HL-60 (cell line): ENCODE results near the gene ADSL.

ENCODE experiments used
- DNase-seq, 2 experiments: peaks; one replicate each; pipeline ENCODE4 v3.0.0-alpha.2; 2010 to 2020; ENCODE audit warnings: low read depth in 1 of 2, low spot score in 1 of 2
- H3K27ac ChIP-seq: fragments of 250-450 bp; sonication (Bioruptor Pico); replicated peaks from 2 replicates; pipeline ENCODE4 v1.5.1; 2020; ENCODE audit warnings: mild to moderate bottlenecking, moderate library complexity
- H3K27me3 ChIP-seq: fragments of 250-450 bp; sonication (Bioruptor Pico); 2 replicates; pipeline ENCODE4 v1.5.1; 2021; ENCODE audit warnings: mild to moderate bottlenecking, moderate library complexity; ENCODE audit not compliant: insufficient read depth, poor library complexity, severe bottlenecking
- H3K4me3 ChIP-seq: replicated peaks from 2 replicates; pipeline ENCODE4 v1.5.1; 2011; ENCODE audit warnings: mild to moderate bottlenecking, control low read depth, low read length; ENCODE audit not compliant: insufficient read depth
- CTCF ChIP-seq: IDR thresholded peaks from one replicate; pipeline ENCODE4 v1.5.1; 2011; ENCODE audit warnings: low read length, control low read depth, inconsistent platforms; ENCODE audit not compliant: insufficient read depth
- GABPA ChIP-seq: IDR thresholded peaks from 2 replicates; pipeline ENCODE4 v1.6.1; 2012; ENCODE audit warnings: low read depth
- POLR2AphosphoS5 ChIP-seq: IDR thresholded peaks from 2 replicates; pipeline ENCODE4 v1.6.1; 2012; ENCODE audit warnings: low read depth
- REST ChIP-seq: IDR thresholded peaks from 2 replicates; pipeline ENCODE4 v1.6.1; 2012; ENCODE audit warnings: low read depth; ENCODE audit not compliant: insufficient replicate concordance
- SPI1 ChIP-seq: IDR thresholded peaks from 2 replicates; pipeline ENCODE4 v1.6.1; 2012; ENCODE audit warnings: low read depth, mild to moderate bottlenecking, borderline replicate concordance

The ADSL gene

GRCh38 chr22:40320687-40321086 is 25.6 kb upstream of the ADSL start:
- no peak for DNase-seq
- Histone ChIP-seq H3K27me3 (no peaks in the 10 kb centered on the region), H3K27ac (no peak overlapping the region), H3K4me3 (no peak overlapping the region)
- TF ChIP-seq SPI1 (no peak), CTCF (no peak), REST (no peak), POLR2AphosphoS5 (no peak), GABPA (no peak)

GRCh38 chr22:40322021-40322420 is 24.3 kb upstream of the ADSL start:
- H3K27me3 ChIP-seq: no peaks in the 10 kb centered on the region
- no peak overlapping the region for H3K27ac ChIP-seq
- H3K4me3 ChIP-seq: no peak overlapping the region
- TF ChIP-seq REST: no peak
- no peak for DNase-seq

DNA sequence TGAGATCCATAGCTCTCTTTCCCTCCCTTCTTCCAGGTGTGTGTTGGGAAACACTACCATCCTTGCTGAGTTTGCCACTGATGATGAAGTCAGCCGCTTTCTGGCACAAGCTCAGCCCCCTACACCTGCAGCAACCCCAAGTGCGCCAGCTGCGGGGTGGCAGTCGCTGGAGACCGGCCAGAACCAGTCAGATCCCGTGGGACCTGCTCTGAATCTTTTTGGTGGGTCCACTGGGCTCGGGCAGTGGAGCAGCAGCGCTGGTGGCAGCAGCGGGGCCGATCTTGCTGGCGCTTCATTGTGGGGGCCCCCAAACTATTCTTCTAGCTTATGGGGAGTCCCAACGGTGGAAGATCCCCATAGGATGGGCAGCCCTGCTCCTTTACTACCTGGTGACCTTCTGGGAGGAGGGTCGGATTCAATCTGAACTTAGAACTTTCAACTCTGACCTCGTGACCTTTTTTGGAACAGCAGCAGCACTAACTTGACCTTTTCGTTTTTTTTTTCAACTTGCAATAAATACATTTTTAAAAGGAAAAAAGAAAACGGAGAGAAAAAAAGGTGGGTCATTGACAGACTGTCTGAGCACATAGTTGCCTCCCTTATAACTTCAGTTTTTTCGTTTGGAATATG is 23.4 kb upstream of the ADSL start:
- TF ChIP-seq GABPA (no peak), CTCF (no peak), SPI1 (no peak), POLR2AphosphoS5 (no peak), REST (no peak)
- no peak for DNase-seq
- no peak overlapping the region for H3K4me3 ChIP-seq

More for the DNA sequence above, 23.4 kb upstream of the ADSL start:
- no peaks in the 10 kb centered on the region for H3K27me3 ChIP-seq
- H3K27ac ChIP-seq: no peak overlapping the region
